Hepatocyte (in vitro differentiated cells): ENCODE data around the gene TTLL9. TPM values are rescaled to one million over a fixed set of nuclear protein-coding genes. Genes with fewer than 3 reads are reported as not detected.
"Not testable (repeated sequence)": the region's sequence is repeated elsewhere in the genome, so short reads cannot be mapped to it uniquely, and the experiment has no call there.

Experiments
- DNase-seq: peaks from one replicate; pipeline ENCODE4 v3.0.0-alpha.2; 2016; ENCODE audit warnings: low spot score
- H2AFZ ChIP-seq: fragments of 200-600 bp; sonication (generic); 2 replicates; pipeline ENCODE4 v1.6.0; 2016; ENCODE audit warnings: antibody characterized with exemption, mild to moderate bottlenecking
- H3K27ac ChIP-seq: fragments of 200-600 bp; sonication (generic); 2 replicates; pipeline ENCODE4 v1.5.1; 2016; ENCODE audit warnings: mild to moderate bottlenecking
- H3K27me3 ChIP-seq: fragments of 200-600 bp; sonication (generic); 2 replicates; pipeline ENCODE4 v1.6.1; 2016
- H3K36me3 ChIP-seq: fragments of 200-600 bp; sonication (generic); replicated peaks from 2 replicates; pipeline ENCODE4 v1.5.1; 2016; ENCODE audit warnings: low read depth; ENCODE audit not compliant: insufficient read depth
- H3K4me1 ChIP-seq: fragments of 200-600 bp; sonication (generic); 2 replicates; pipeline ENCODE4 v1.5.1; 2016; ENCODE audit warnings: mild to moderate bottlenecking, moderate library complexity; ENCODE audit not compliant: insufficient read depth
- H3K4me2 ChIP-seq: fragments of 200-600 bp; sonication (generic); 2 replicates; pipeline ENCODE4 v1.6.0; 2016
- H3K4me3 ChIP-seq: fragments of 200-600 bp; sonication (generic); 2 replicates; pipeline ENCODE4 v1.5.1; 2016; ENCODE audit warnings: mild to moderate bottlenecking
- H3K79me2 ChIP-seq: fragments of 200-600 bp; sonication (generic); 2 replicates; pipeline ENCODE4 v1.6.0; 2017; ENCODE audit warnings: mild to moderate bottlenecking
- H3K9me2 ChIP-seq: fragments of 200-600 bp; sonication (generic); replicated peaks from 2 replicates; pipeline ENCODE4 v1.6.0; 2017; ENCODE audit warnings: mild to moderate bottlenecking; ENCODE audit not compliant: insufficient read depth
- H3K9me3 ChIP-seq: fragments of 200-600 bp; sonication (generic); 2 replicates; pipeline ENCODE4 v1.5.1; 2016; ENCODE audit warnings: low read depth, mild to moderate bottlenecking
- H4K20me1 ChIP-seq: fragments of 200-600 bp; sonication (generic); 2 replicates; pipeline ENCODE4 v1.6.0; 2016; ENCODE audit warnings: mild to moderate bottlenecking; ENCODE audit not compliant: insufficient read depth, poor library complexity, severe bottlenecking
- CTCF ChIP-seq: fragments of 200-600 bp; sonication (generic); IDR thresholded peaks from 2 replicates; pipeline ENCODE4 v1.5.1; 2016; ENCODE audit warnings: antibody characterized with exemption, mild to moderate bottlenecking; ENCODE audit not compliant: poor library complexity
- EZH2 ChIP-seq: fragments of 200-600 bp; sonication (generic); IDR thresholded peaks from 2 replicates; pipeline ENCODE4 v1.6.1; 2016; ENCODE audit warnings: antibody characterized with exemption, mild to moderate bottlenecking, borderline replicate concordance
- EZH2phosphoT487 ChIP-seq: fragments of 200-600 bp; sonication (generic); IDR thresholded peaks from one replicate; pipeline ENCODE4 v1.6.1; 2018; ENCODE audit warnings: antibody characterized with exemption, mild to moderate bottlenecking, low read depth, moderate library complexity; ENCODE audit not compliant: unreplicated experiment, severe bottlenecking
- whole genome bisulfite sequencing: methylation state at CpG from one replicate; pipeline ENCODE4 v1.1.6; 2016; ENCODE audit warnings: low lambda C conversion rate; ENCODE audit errors: missing lambda C conversion rate; 5-methylcytosine and 5-hydroxymethylcytosine counted together
- polyA plus RNA-seq: library from polyadenylated mRNA; unstranded; fragments of >200 nt; fragmentation: Nextera tagmentation; extraction: Ambion mirVana; gene quantifications from 2 replicates; pipeline ENCODE4 v1.2.1, GENCODE V29; 2016
- total RNA-seq: library from RNA; depleted of rRNA; stranded (reverse); fragments of >200 nt; gene quantifications from 2 replicates; pipeline ENCODE4 v1.2.3, GENCODE V29; 2014

TTLL9 gene
- total and polyA plus RNA-seq, 2 experiments from 2014 or later, result 0.18 TPM; not detected in 1

GRCh38 chr20:31918466-31919105, 48.2 kb downstream of the TTLL9 start:
- TF ChIP-seq CTCF (no peak), EZH2phosphoT487 (no peak), EZH2 (no peak)
- Histone ChIP-seq H3K36me3 (no peaks in the 10 kb centered on the region), H3K9me2 (no peaks in the 10 kb centered on the region), H4K20me1 (no peaks in the 10 kb centered on the region), H3K27ac (peak overlapping the region; percentile 60), H3K4me2 (peak overlapping the region; percentile 63), H2AFZ (no peak overlapping the region), H3K9me3 (no peaks in the 10 kb centered on the region), H3K27me3 (no peaks in the 10 kb centered on the region), H3K4me1 (peaks cover 21% of the 10 kb centered on the region), H3K79me2 (no peaks in the 10 kb centered on the region), H3K4me3 (no peak overlapping the region)
- 42% methylated on average over 7 of the region's 7 CpGs for WGBS
- DNase-seq, result peak; percentile 54

- Histone ChIP-seq H2AFZ (no peak overlapping the region), H4K20me1 (no peaks in the 10 kb centered on the region)
These were observed 49.1 kb downstream of the TTLL9 start for GRCh38 chr20:31919410-31920155.

GRCh38 chr20:31920275-31920855, 49.9 kb downstream of the TTLL9 start:
- no peaks in the 10 kb centered on the region for H4K20me1 ChIP-seq
- no peaks in the 10 kb centered on the region for H3K36me3 ChIP-seq
- WGBS, result 78% methylated on average over 11 of the region's 11 CpGs
- H3K79me2 ChIP-seq, result no peaks in the 10 kb centered on the region
- no peaks in the 10 kb centered on the region for H3K9me2 ChIP-seq
- H3K4me1 ChIP-seq, result peaks cover 15% of the 10 kb centered on the region
- no peak overlapping the region for H3K4me2 ChIP-seq
- H3K4me3 ChIP-seq, result no peak overlapping the region
- H2AFZ ChIP-seq, result no peak overlapping the region
- H3K27me3 ChIP-seq, result no peaks in the 10 kb centered on the region
- H3K9me3 ChIP-seq, result no peaks in the 10 kb centered on the region
- TF ChIP-seq EZH2 (no peak), CTCF (no peak), EZH2phosphoT487 (no peak)
- no peak for DNase-seq
- H3K27ac ChIP-seq, result no peak overlapping the region

More at GRCh38 chr20:31919410-31920155, 49.1 kb downstream of the TTLL9 start:
- WGBS, result 70% methylated on average over 6 of the region's 6 CpGs
- no peaks in the 10 kb centered on the region for H3K9me2 ChIP-seq
- H3K4me2 ChIP-seq, result no peak overlapping the region
- no peak overlapping the region for H3K4me3 ChIP-seq
- no peaks in the 10 kb centered on the region for H3K79me2 ChIP-seq
- TF ChIP-seq EZH2 (no peak), EZH2phosphoT487 (no peak), CTCF (no peak)
- no peaks in the 10 kb centered on the region for H3K27me3 ChIP-seq
- no peak overlapping the region for H3K27ac ChIP-seq
- DNase-seq, result no peak
- no peaks in the 10 kb centered on the region for H3K36me3 ChIP-seq
- H3K4me1 ChIP-seq, result peaks cover 15% of the 10 kb centered on the region
- H3K9me3 ChIP-seq, result no peaks in the 10 kb centered on the region

GRCh38 chr20:31921480-31921879, 51.0 kb downstream of the TTLL9 start:
- not testable (repeated sequence) for H3K9me3 ChIP-seq, H3K79me2 ChIP-seq, H4K20me1 ChIP-seq, H3K27ac ChIP-seq, H3K27me3 ChIP-seq, H3K9me2 ChIP-seq, H3K4me3 ChIP-seq, H2AFZ ChIP-seq, DNase-seq, H3K4me2 ChIP-seq, H3K36me3 ChIP-seq
- H3K4me1 ChIP-seq, result peaks cover 15% of the 10 kb centered on the region
- WGBS, result 91% methylated on average over 5 of the region's 5 CpGs
